H9 (cell line): ENCODE results near the gene ARPC1A. TPM values are rescaled to one million over a fixed set of nuclear protein-coding genes. Genes with fewer than 3 reads are reported as not detected.

ENCODE experiments used
- DNase-seq: peaks from one replicate; pipeline ENCODE4 v3.0.0-alpha.2; 2017
- H2AFZ ChIP-seq: one replicate; pipeline ENCODE4 v1.6.1; 2013; ENCODE audit warnings: mild to moderate bottlenecking, low read length, control low read depth, moderate library complexity
- H2AK5ac ChIP-seq: 2 replicates; pipeline ENCODE4 v1.6.1; 2013; ENCODE audit warnings: low read length, control low read depth, mixed read lengths; ENCODE audit not compliant: insufficient read length
- H2BK120ac ChIP-seq: one replicate; pipeline ENCODE4 v1.6.1; 2013; ENCODE audit warnings: low read depth, mild to moderate bottlenecking, low read length, control low read depth, inconsistent platforms; ENCODE audit not compliant: poor library complexity, severe bottlenecking
- H2BK12ac ChIP-seq: 2 replicates; pipeline ENCODE4 v1.6.1; 2013; ENCODE audit warnings: low read length, control low read depth, mixed read lengths, low read depth; ENCODE audit not compliant: insufficient read length
- H2BK15ac ChIP-seq: 2 replicates; pipeline ENCODE4 v1.6.1; 2013; ENCODE audit warnings: low read depth, low read length, control low read depth
- H2BK20ac ChIP-seq: one replicate; pipeline ENCODE4 v1.6.1; 2013; ENCODE audit warnings: low read depth, mild to moderate bottlenecking, low read length, control low read depth, inconsistent platforms; ENCODE audit not compliant: poor library complexity, severe bottlenecking
- H2BK5ac ChIP-seq: 2 replicates; pipeline ENCODE4 v1.6.1; 2013; ENCODE audit warnings: low read length, control low read depth, mixed read lengths; ENCODE audit not compliant: insufficient read length
- H3K14ac ChIP-seq: 2 replicates; pipeline ENCODE4 v1.6.1; 2013; ENCODE audit warnings: low read length, control low read depth; ENCODE audit not compliant: insufficient read depth
- H3K18ac ChIP-seq: 2 replicates; pipeline ENCODE4 v1.6.1; 2013; ENCODE audit warnings: low read depth, mild to moderate bottlenecking, mixed read lengths, low read length, control low read depth; ENCODE audit not compliant: insufficient read length
- H3K23ac ChIP-seq: 2 replicates; pipeline ENCODE4 v1.6.1; 2013; ENCODE audit warnings: low read length, control low read depth, mixed read lengths, low read depth; ENCODE audit not compliant: insufficient read length
- H3K23me2 ChIP-seq: 2 replicates; pipeline ENCODE4 v1.6.1; 2013; ENCODE audit warnings: low read depth, mild to moderate bottlenecking, mixed read lengths, low read length, control low read depth; ENCODE audit not compliant: insufficient read length, poor library complexity, severe bottlenecking
- H3K27ac ChIP-seq: 2 replicates; pipeline ENCODE4 v1.5.1; 2013; ENCODE audit warnings: low read length, control low read depth, mixed read lengths, low read depth; ENCODE audit not compliant: insufficient read length
- H3K27me3 ChIP-seq: 2 replicates; pipeline ENCODE4 v1.6.1; 2013; ENCODE audit warnings: low read length, control low read depth, inconsistent platforms; ENCODE audit not compliant: insufficient read depth
- H3K4ac ChIP-seq: 2 replicates; pipeline ENCODE4 v1.6.1; 2013; ENCODE audit warnings: low read depth, mild to moderate bottlenecking, control low read depth, inconsistent platforms, low read length, moderate library complexity
- H3K4me1 ChIP-seq: 2 replicates; pipeline ENCODE4 v1.6.1; 2013; ENCODE audit warnings: low read length, control low read depth, inconsistent platforms; ENCODE audit not compliant: insufficient read depth
- H3K4me2 ChIP-seq: 2 replicates; pipeline ENCODE4 v1.6.1; 2013; ENCODE audit warnings: low read length, control low read depth, mixed read lengths; ENCODE audit not compliant: insufficient read length, insufficient read depth
- H3K56ac ChIP-seq: 2 replicates; pipeline ENCODE4 v1.6.1; 2013; ENCODE audit warnings: low read depth, mild to moderate bottlenecking, mixed read lengths, low read length, control low read depth; ENCODE audit not compliant: insufficient read length
- H3K79me1 ChIP-seq: 2 replicates; pipeline ENCODE4 v1.6.1; 2013; ENCODE audit warnings: low read depth, mild to moderate bottlenecking, moderate library complexity, low read length, control low read depth, inconsistent platforms; ENCODE audit not compliant: insufficient read depth, poor library complexity, severe bottlenecking
- H3K79me2 ChIP-seq: 2 replicates; pipeline ENCODE4 v1.6.1; 2013; ENCODE audit warnings: low read length, control low read depth, inconsistent platforms; ENCODE audit not compliant: insufficient read depth
- H3K9ac ChIP-seq: 2 replicates; pipeline ENCODE4 v1.6.1; 2013; ENCODE audit warnings: low read length, control low read depth, mixed read lengths; ENCODE audit not compliant: insufficient read length; ENCODE audit errors: extremely low read depth
- H3K9me3 ChIP-seq: one replicate; pipeline ENCODE4 v1.6.1; 2013; ENCODE audit warnings: low read depth, low read length, inconsistent platforms; ENCODE audit not compliant: control insufficient read depth
- H3T11ph ChIP-seq: one replicate; pipeline ENCODE4 v1.6.1; 2013; ENCODE audit warnings: mild to moderate bottlenecking, low read length, control low read depth, inconsistent platforms
- H4K20me1 ChIP-seq: one replicate; pipeline ENCODE4 v1.6.1; 2013; ENCODE audit not compliant: control insufficient read depth, insufficient read length, insufficient read depth
- H4K5ac ChIP-seq: 2 replicates; pipeline ENCODE4 v1.6.1; 2013; ENCODE audit warnings: low read depth, mild to moderate bottlenecking, mixed read lengths, low read length, control low read depth; ENCODE audit not compliant: insufficient read length
- H4K8ac ChIP-seq: replicated peaks from 2 replicates; pipeline ENCODE4 v1.6.1; 2013; ENCODE audit warnings: low read length, control low read depth, mixed read lengths, low read depth; ENCODE audit not compliant: insufficient read length
- H4K91ac ChIP-seq: 2 replicates; pipeline ENCODE4 v1.6.1; 2013; ENCODE audit warnings: low read depth, mild to moderate bottlenecking, moderate library complexity, mixed read lengths, low read length, control low read depth; ENCODE audit not compliant: insufficient read length
- H3K27ac Mint-ChIP-seq, 3 experiments: 2 replicates in 2 of 3; 3 replicates in 1 of 3; pipeline ENCODE4 v1.8.0; 2020 to 2021; ENCODE audit warnings: mixed read lengths in 3 of 3, mild to moderate bottlenecking in 1 of 3, moderate library complexity in 1 of 3
- H3K27me3 Mint-ChIP-seq: 2 replicates; pipeline ENCODE4 v1.8.0; 2021; ENCODE audit warnings: low read depth, mild to moderate bottlenecking, moderate library complexity, mixed read lengths
- H3K36me3 Mint-ChIP-seq, 3 experiments: 2 replicates in 2 of 3; 3 replicates in 1 of 3; pipeline ENCODE4 v1.8.0; 2020 to 2021; ENCODE audit warnings: low read depth in 3 of 3, mixed read lengths in 3 of 3; ENCODE audit not compliant: insufficient read depth in 1 of 3
- H3K4me1 Mint-ChIP-seq, 2 experiments: 2 replicates each; pipeline ENCODE4 v1.8.0; 2020; ENCODE audit warnings: mixed read lengths in 2 of 2
- H3K4me3 Mint-ChIP-seq, 2 experiments: 2 replicates in 1 of 2; 3 replicates in 1 of 2; pipeline ENCODE4 v1.8.0; 2020 to 2021; ENCODE audit warnings: mild to moderate bottlenecking in 2 of 2, mixed read lengths in 2 of 2, moderate library complexity in 1 of 2
- H3K9me3 Mint-ChIP-seq, 2 experiments: 2 replicates in 1 of 2; 3 replicates in 1 of 2; pipeline ENCODE4 v1.8.0; 2020; ENCODE audit warnings: mild to moderate bottlenecking in 2 of 2, mixed read lengths in 2 of 2, moderate library complexity in 1 of 2
- CTCF ChIP-seq: fragments of 200-600 bp; sonication (generic); conservative IDR thresholded peaks from 3 replicates; pipeline ENCODE4 v1.8.0; 2021; ENCODE audit warnings: antibody characterized with exemption, mild to moderate bottlenecking
- WGBS: extraction: QIAGEN DNeasy Blood & Tissue Kit; methylation state at CpG from one replicate; pipeline ENCODE4 v1.1.7; 2013; ENCODE audit warnings: missing lambda C conversion rate, low lambda C conversion rate, mixed read lengths; ENCODE audit not compliant: insufficient read length; ENCODE audit errors: extremely low coverage; 5-methylcytosine and 5-hydroxymethylcytosine counted together
- total RNA-seq: library from RNA; stranded (reverse); gene quantifications from 2 replicates; pipeline ENCODE4 v1.2.1, GENCODE V29; 2021

The ARPC1A gene
- total RNA-seq, 1 experiment from 2014 or later = 169 TPM

- Histone ChIP-seq H3K23ac (no peak overlapping the region), H4K20me1 (no peaks in the 10 kb centered on the region), H2BK15ac (no peak overlapping the region), H2AFZ (no peak overlapping the region), H2BK120ac (no peak overlapping the region), H3K18ac (no peak overlapping the region), H3K4ac (no peak overlapping the region), H3K9ac (no peak overlapping the region), H2BK20ac (no peak overlapping the region), H3T11ph (no peak overlapping the region), H3K4me1 (no peaks in the 10 kb centered on the region), H3K4me2 (no peak overlapping the region), H4K5ac (no peak overlapping the region), H3K23me2 (no peaks in the 10 kb centered on the region), H2BK12ac (no peak overlapping the region), H3K79me2 (no peaks in the 10 kb centered on the region), H2AK5ac (no peak overlapping the region), H4K8ac (no peak overlapping the region), H3K27ac (no peak overlapping the region), H3K14ac (no peak overlapping the region), H3K9me3 (no peaks in the 10 kb centered on the region), H2BK5ac (no peak overlapping the region), H4K91ac (no peak overlapping the region), H3K27me3 (no peaks in the 10 kb centered on the region), H3K79me1 (no peaks in the 10 kb centered on the region), H3K56ac (no peak overlapping the region)
- DNase-seq = peak; percentile 75
- WGBS = no CpG with 5 or more reads among the region's 22 CpGs
- Mint-ChIP-seq H3K27me3 (no peaks in the 10 kb centered on the region), H3K4me1 (peaks cover 3 to 6% of the 10 kb centered on the region in 2 experiments; a peak in 3 of 4 replicates), H3K4me3 (no peak overlapping the region), H3K9me3 (no peaks in the 10 kb centered on the region), H3K36me3 (peaks cover 18 to 70% (median 55%) of the 10 kb centered on the region in 3 experiments; a peak in 6 of 7 replicates), H3K27ac (peak overlapping the region; percentile 27 to 85 (median 28); a peak in 4 of 7 replicates)
- peak; percentile 27; the same call in 2 of the 3 replicates for TF ChIP-seq CTCF
These were observed 33.9 kb downstream of the ARPC1A start for GRCh38 chr7:99359465-99360154.
